ENCODE results near the gene RETREG1.

Gene RETREG1, protein sequence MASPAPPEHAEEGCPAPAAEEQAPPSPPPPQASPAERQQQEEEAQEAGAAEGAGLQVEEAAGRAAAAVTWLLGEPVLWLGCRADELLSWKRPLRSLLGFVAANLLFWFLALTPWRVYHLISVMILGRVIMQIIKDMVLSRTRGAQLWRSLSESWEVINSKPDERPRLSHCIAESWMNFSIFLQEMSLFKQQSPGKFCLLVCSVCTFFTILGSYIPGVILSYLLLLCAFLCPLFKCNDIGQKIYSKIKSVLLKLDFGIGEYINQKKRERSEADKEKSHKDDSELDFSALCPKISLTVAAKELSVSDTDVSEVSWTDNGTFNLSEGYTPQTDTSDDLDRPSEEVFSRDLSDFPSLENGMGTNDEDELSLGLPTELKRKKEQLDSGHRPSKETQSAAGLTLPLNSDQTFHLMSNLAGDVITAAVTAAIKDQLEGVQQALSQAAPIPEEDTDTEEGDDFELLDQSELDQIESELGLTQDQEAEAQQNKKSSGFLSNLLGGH

GRCh38 chr5:16616536-16617273 is at the start of gene RETREG1:
RETREG1 (minus strand) TSS chr5:16616997; CDS start chr5:16616971, 26 bp downstream.
- TF ChIP-seq FOXA1 (IDR thresholded peaks at IDR 0.05) (no peak), BHLHE40 (IDR thresholded peaks at IDR 0.05; ENCODE audit: borderline replicate concordance) (no peak), L3MBTL2 (conservative IDR thresholded peaks at IDR 0.05) (no peak), FOXK2 (IDR thresholded peaks at IDR 0.05) (no peak), TARDBP (IDR thresholded peaks at IDR 0.05) (no peak), ARNT (IDR thresholded peaks at IDR 0.05) (no peak), LEF1 (IDR thresholded peaks at IDR 0.05; ENCODE audit: borderline replicate concordance) (no peak), SUZ12 (IDR thresholded peaks at IDR 0.05) (no peak)
- CTCF ChIA-PET: no interaction called here
- peak; percentile 52 for DNase-seq (ENCODE audit: extremely low spot score)
- POLR2A ChIA-PET: interaction anchor here (0.6 to 1.7 kb wide), 2 partner anchors 11 to 14 kb away, joined by 3 to 4 read pairs; no protein-coding TSS in a partner anchor

GRCh38 chr5:16666130-16666882 is 49.5 kb upstream of the RETREG1 start:
- DNase-seq (ENCODE audit: extremely low spot score): no peak
- TF ChIP-seq SUZ12 (IDR thresholded peaks at IDR 0.05) (no peak), HDGF (IDR thresholded peaks at IDR 0.05; ENCODE audit: borderline replicate concordance) (no peak), CTBP1 (IDR thresholded peaks at IDR 0.05; ENCODE audit: borderline replicate concordance) (no peak), NFRKB (IDR thresholded peaks at IDR 0.05) (no peak), ARNT (IDR thresholded peaks at IDR 0.05) (no peak), BHLHE40 (IDR thresholded peaks at IDR 0.05; ENCODE audit: borderline replicate concordance) (no peak), FOXM1 (IDR thresholded peaks at IDR 0.05; ENCODE audit: borderline replicate concordance) (no peak), SP1 (IDR thresholded peaks at IDR 0.05) (no peak), PKNOX1 (IDR thresholded peaks at IDR 0.05) (no peak), L3MBTL2 (conservative IDR thresholded peaks at IDR 0.05) (no peak), FOXK2 (IDR thresholded peaks at IDR 0.05) (no peak), TARDBP (IDR thresholded peaks at IDR 0.05) (no peak), ZNF384 (IDR thresholded peaks at IDR 0.05) (no peak), FOXA1 (IDR thresholded peaks at IDR 0.05) (no peak), LEF1 (IDR thresholded peaks at IDR 0.05; ENCODE audit: borderline replicate concordance) (no peak), ELF4 (IDR thresholded peaks at IDR 0.05) (no peak)
- POLR2A ChIA-PET: no interaction called here
- CTCF ChIA-PET: interaction anchor here (1.0 kb wide), 1 partner anchor 176 kb away, joined by 3 read pairs; no protein-coding TSS in a partner anchor

- TF ChIP-seq ELF4 (IDR thresholded peaks at IDR 0.05): no peak
- TF ChIP-seq FOXM1 (IDR thresholded peaks at IDR 0.05; ENCODE audit: borderline replicate concordance): no peak
- no peak for TF ChIP-seq SP1 (IDR thresholded peaks at IDR 0.05)
- TF ChIP-seq LEF1 (IDR thresholded peaks at IDR 0.05; ENCODE audit: borderline replicate concordance): no peak
- no peak for TF ChIP-seq PKNOX1 (IDR thresholded peaks at IDR 0.05)
- no peak for TF ChIP-seq FOXA1 (IDR thresholded peaks at IDR 0.05)
- no peak for TF ChIP-seq SUZ12 (IDR thresholded peaks at IDR 0.05)
- TF ChIP-seq NFRKB (IDR thresholded peaks at IDR 0.05): no peak
- no peak for TF ChIP-seq BHLHE40 (IDR thresholded peaks at IDR 0.05; ENCODE audit: borderline replicate concordance)
- TF ChIP-seq HDGF (IDR thresholded peaks at IDR 0.05; ENCODE audit: borderline replicate concordance): no peak
- TF ChIP-seq CTBP1 (IDR thresholded peaks at IDR 0.05; ENCODE audit: borderline replicate concordance): no peak
- TF ChIP-seq ZNF384 (IDR thresholded peaks at IDR 0.05): no peak
- no peak for TF ChIP-seq TARDBP (IDR thresholded peaks at IDR 0.05)
- no peak for TF ChIP-seq ARNT (IDR thresholded peaks at IDR 0.05)
- TF ChIP-seq FOXK2 (IDR thresholded peaks at IDR 0.05): no peak
- no peak for TF ChIP-seq L3MBTL2 (conservative IDR thresholded peaks at IDR 0.05)
- ChIA-PET CTCF (no interaction called here), POLR2A (no interaction called here)
- no peak for DNase-seq (ENCODE audit: extremely low spot score)
Measured at GRCh38 chr5:16665601-16666000, 48.8 kb upstream of the RETREG1 start.

DNA sequence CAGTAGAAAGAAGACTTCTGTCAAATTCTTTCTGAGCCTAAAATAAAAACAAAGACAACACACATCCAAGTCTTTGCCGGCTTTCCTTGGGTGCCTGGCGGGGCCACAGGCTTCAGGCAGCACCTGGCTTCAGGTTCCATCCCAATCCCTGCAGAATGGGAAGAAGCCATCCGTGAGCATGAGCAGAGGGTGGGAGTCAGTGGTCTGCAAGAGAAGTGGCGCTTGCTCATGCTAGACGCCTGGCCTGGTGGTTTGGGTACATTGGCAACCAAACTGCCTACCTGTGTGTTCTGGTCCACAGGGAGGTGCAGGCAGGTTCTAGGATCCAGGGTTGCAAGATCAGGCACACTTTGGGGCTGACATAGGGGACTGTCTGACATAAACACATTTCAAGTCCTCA is 47.6 kb upstream of the RETREG1 start:
- CTCF ChIA-PET: no interaction called here
- POLR2A ChIA-PET: no interaction called here

More for the DNA sequence above, 47.6 kb upstream of the RETREG1 start:
- DNase-seq (ENCODE audit: extremely low spot score): no peak
- TF ChIP-seq L3MBTL2 (conservative IDR thresholded peaks at IDR 0.05) (no peak), ELF4 (IDR thresholded peaks at IDR 0.05) (no peak), HDGF (IDR thresholded peaks at IDR 0.05; ENCODE audit: borderline replicate concordance) (no peak), PKNOX1 (IDR thresholded peaks at IDR 0.05) (no peak), SP1 (IDR thresholded peaks at IDR 0.05) (no peak), TARDBP (IDR thresholded peaks at IDR 0.05) (no peak), SUZ12 (IDR thresholded peaks at IDR 0.05) (no peak), FOXA1 (IDR thresholded peaks at IDR 0.05) (no peak), FOXK2 (IDR thresholded peaks at IDR 0.05) (no peak), FOXM1 (IDR thresholded peaks at IDR 0.05; ENCODE audit: borderline replicate concordance) (no peak), LEF1 (IDR thresholded peaks at IDR 0.05; ENCODE audit: borderline replicate concordance) (no peak), BHLHE40 (IDR thresholded peaks at IDR 0.05; ENCODE audit: borderline replicate concordance) (no peak), CTBP1 (IDR thresholded peaks at IDR 0.05; ENCODE audit: borderline replicate concordance) (no peak), NFRKB (IDR thresholded peaks at IDR 0.05) (no peak), ZNF384 (IDR thresholded peaks at IDR 0.05) (no peak), ARNT (IDR thresholded peaks at IDR 0.05) (no peak)

All from HEK293T (cell line).